ENCODE results near the gene MYL5. TPM values are rescaled to one million over a fixed set of nuclear protein-coding genes. Genes with fewer than 3 reads are reported as not detected.

The MYL5 gene
- total and polyA plus RNA-seq, 11 donors: 1.4 to 12.9 (median 4.4) TPM

DNA sequence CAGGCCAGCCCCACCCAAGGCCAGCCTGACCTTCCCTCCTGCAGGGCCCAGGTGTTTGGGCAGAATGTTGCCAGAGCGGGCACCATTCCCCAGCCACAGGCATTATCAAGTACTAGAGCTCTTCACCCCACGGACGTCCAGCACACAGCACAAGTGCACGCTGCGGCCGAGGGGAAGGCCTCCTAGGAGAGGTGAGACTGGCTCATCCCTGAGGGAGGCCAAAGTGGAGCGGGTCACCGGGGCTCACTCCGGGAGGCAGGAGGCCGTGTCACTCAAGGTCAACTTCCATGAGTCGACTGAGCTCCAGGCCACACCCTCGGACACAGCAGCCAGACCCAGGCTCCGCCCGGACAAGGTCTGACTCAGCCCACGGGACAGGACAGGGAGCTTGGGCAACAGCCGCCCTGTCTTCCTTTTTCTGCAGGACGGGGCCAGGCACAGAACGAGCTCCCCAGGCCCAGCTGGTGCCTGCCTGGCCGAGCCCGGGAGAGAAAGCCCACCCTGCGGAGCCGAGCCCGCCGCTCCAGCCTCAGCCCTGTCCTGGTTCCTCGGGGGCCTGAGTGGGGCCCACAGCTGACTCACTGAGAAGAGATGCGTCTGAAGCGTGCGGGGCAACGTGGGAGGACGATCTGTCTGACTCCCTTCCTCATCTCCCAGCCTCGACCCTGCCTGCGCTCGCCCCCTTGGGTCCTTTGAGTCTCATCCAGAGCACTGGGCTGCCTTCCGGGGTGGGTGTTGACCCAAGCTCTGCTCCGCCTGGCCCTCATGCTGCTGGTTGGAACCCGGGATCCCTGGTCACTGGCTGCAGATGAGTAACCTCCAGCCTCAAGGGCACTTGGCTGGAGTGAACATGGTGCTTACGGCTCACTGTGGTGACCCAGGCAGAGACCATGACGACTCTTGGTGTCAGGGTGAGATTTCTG, 13.0 kb downstream of the MYL5 start:
- peak overlapping the region in 9 of 12 donors; percentile 22 to 75 (median 64) for H3K4me3 ChIP-seq
- ATAC-seq (peak; percentile 75 to 90 (median 88)), DNase-seq (peak; percentile 87 to 97 (median 94))
- no peaks in the 10 kb centered on the region for H3K9me3 ChIP-seq
- peak overlapping the region; percentile 68 to 93 (median 83) for H3K27ac ChIP-seq
- TF ChIP-seq CTCF (IDR thresholded peaks at IDR 0.05): no peak
- TF ChIP-seq POLR2A (IDR thresholded peaks at IDR 0.05): peak in 1 of 2 donors; percentile 73
- H3K36me3 ChIP-seq: no peaks in the 10 kb centered on the region
- H3K4me1 ChIP-seq: peaks cover 0 to 57% (median 41%) of the 10 kb centered on the region in 12 donors
- intact Hi-C loops (cut with DNase I): no loop called here
- WGBS, 4 donors: 30 to 63% (median 50%) methylated on average over 17 to 38 of the region's 38 CpGs
- H3K27me3 ChIP-seq: no peaks in the 10 kb centered on the region

DNA sequence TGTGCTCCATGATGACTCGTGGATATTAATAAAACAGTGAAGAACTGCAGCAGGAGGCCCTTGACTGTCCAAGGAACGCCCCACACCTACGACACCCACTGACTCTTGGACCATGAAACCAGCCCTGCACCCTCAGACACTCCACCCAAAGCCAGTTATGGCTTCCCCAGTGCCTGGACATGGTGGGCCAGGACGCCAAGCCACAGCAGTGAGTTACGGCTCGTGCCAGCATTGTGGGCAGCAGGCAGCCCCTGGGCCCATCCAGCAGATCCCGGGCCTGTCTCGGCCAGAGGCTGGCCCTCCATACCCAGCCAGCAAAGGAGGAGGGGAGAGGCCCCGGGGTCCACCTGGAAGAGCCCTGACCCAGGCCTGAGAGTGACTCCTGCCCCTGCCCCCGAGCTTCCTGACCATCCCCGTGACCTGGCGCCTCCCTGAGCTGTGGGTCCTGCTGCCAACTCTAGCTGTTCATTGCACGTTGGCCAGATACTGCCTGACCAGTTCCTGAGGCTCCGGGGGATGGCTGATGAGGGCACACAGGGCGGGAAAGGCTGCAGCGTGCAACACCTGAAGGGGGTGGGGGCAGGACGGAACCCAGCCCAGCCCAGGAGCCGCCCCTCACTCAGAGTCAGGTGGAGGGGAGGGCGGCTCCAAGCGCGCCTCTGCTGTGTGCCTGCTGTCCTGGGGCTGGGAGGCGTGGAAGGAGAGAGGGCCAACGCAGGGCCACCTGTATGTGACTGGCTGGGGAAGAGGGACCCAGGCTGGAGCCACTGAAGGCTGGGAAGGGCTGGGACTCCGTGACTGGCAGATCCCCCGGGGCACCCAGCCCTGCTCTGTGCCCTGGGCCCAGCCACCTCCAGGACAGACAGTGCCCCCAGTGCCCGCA, 13.9 kb downstream of the MYL5 start:
- no peaks in the 10 kb centered on the region for H3K36me3 ChIP-seq
- TF ChIP-seq POLR2A (IDR thresholded peaks at IDR 0.05): no peak
- DNase-seq (peak in 2 of 5 donors; percentile 47 to 69), ATAC-seq (peak in 3 of 4 donors; percentile 1 to 7 (median 3))
- H3K4me3 ChIP-seq: peak overlapping the region; percentile 55 to 78 (median 62)
- WGBS, 4 donors: 77 to 82% (median 80%) methylated on average over 8 to 26 of the region's 26 CpGs
- peaks cover 0 to 52% (median 40%) of the 10 kb centered on the region in 12 donors for H3K4me1 ChIP-seq
- H3K9me3 ChIP-seq: no peaks in the 10 kb centered on the region
- peak overlapping the region; percentile 76 to 93 (median 84) for H3K27ac ChIP-seq
- intact Hi-C loops (cut with DNase I): no loop called here
- H3K27me3 ChIP-seq: no peaks in the 10 kb centered on the region

GRCh38 chr4:688854-689681, 14.7 kb downstream of the MYL5 start, which contains the start of gene SLC49A3:
SLC49A3 (minus strand) TSS chr4:689151; CDS start chr4:689127, 24 bp downstream.
- TF ChIP-seq CTCF (IDR thresholded peaks at IDR 0.05) (no peak), POLR2A (IDR thresholded peaks at IDR 0.05) (no peak)
- H3K9me3 ChIP-seq: no peaks in the 10 kb centered on the region
- peaks cover 0 to 44% (median 33%) of the 10 kb centered on the region in 12 donors for H3K4me1 ChIP-seq
- H3K27me3 ChIP-seq: no peaks in the 10 kb centered on the region
- ATAC-seq: peak in 3 of 4 donors; percentile 20 to 37 (median 21)
- intact Hi-C loops (cut with DNase I): no loop called here
- peak within 1 kb of the TSS; percentile 55 to 78 (median 62) for H3K4me3 ChIP-seq
- DNase-seq: peak in 4 of 5 donors; percentile 57 to 75 (median 63)
- H3K27ac ChIP-seq: peak within 1 kb of the TSS; percentile 76 to 93 (median 84)
- 10 to 41% (median 20%) methylated on average over 6 to 59 of the region's 59 CpGs for WGBS, 4 donors
- H3K36me3 ChIP-seq: no peaks in the 10 kb centered on the region

- Histone ChIP-seq H3K36me3 (no peaks in the 10 kb centered on the region), H3K27ac (peak overlapping the region; percentile 76 to 93 (median 84)), H3K4me1 (peaks cover 0 to 42% (median 31%) of the 10 kb centered on the region in 12 donors), H3K27me3 (no peaks in the 10 kb centered on the region), H3K9me3 (no peaks in the 10 kb centered on the region), H3K4me3 (peak overlapping the region in 11 of 12 donors; percentile 55 to 78 (median 64))
- peak in 1 of 5 donors; percentile 62 for DNase-seq
- ATAC-seq: no peak
- TF ChIP-seq POLR2A (IDR thresholded peaks at IDR 0.05): no peak
- TF ChIP-seq CTCF (IDR thresholded peaks at IDR 0.05): no peak
- 75 to 87% (median 79%) methylated on average over 8 of the region's 8 CpGs for WGBS, 4 donors
- intact Hi-C loops (cut with DNase I): no loop called here
Observed at GRCh38 chr4:689723-690122, 15.4 kb downstream of the MYL5 start.
